GM19328 (cell line): ENCODE data around the gene NKTR.

ENCODE experiments used
- ATAC-seq: cut with Tn5 transposase; IDR thresholded peaks from one replicate; pipeline ENCODE4 v1.9.1; 2021; ENCODE audit warnings: mild to moderate bottlenecking, moderate library complexity; ENCODE audit not compliant: unreplicated experiment

The NKTR gene

GRCh38 chr3:42647821-42648459 lies 47.5 kb downstream of the NKTR start:
- ATAC-seq, result no peak

GRCh38 chr3:42649006-42649405 lies 48.5 kb downstream of the NKTR start:
- ATAC-seq, result no peak

DNA sequence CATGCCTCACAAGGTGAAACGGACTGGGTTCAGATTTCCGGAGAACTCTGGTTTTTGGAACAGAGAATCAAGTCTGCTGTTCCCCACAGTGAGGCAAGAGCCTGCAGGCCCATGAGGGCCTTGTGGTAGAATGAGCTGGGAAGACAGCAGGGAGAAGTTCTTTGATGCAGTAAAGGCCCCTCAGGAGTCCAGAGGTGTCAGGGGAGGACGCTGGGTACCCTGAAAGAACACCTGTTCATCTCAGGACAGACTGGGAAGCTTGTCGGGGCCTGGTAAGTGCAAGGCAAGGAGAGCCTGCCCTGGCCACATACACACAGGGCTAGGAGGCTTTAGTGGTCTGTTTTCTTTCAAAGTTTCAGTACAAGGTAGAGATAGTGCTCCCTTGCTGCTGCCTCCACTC lies 49.3 kb downstream of the NKTR start:
- no peak for ATAC-seq

GRCh38 chr3:42651248-42652091 lies 51.0 kb downstream of the NKTR start:
- no peak for ATAC-seq

DNA sequence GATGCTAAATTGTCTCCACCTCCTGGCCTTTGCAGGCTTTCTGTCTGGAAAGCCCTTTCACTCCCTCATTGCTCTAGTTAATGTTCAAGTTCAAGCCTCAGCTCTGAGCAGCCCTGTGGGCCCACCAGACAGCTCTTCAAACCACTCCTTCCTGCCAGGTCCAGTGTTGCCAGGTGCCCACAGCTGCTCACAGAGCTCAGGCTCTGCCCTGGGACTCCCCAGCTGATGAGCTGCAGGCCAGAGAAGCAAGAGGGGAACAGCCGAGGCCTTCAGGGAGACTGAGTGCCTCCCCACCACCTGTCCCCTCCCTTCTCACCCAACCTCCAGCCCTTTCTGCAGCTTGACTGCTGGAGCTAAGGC lies 51.7 kb downstream of the NKTR start:
- ATAC-seq, result no peak

- no peak for ATAC-seq
Observed at GRCh38 chr3:42652611-42653302, 52.3 kb downstream of the NKTR start.

- no peak for ATAC-seq
Observed at GRCh38 chr3:42653303-42653559, 52.7 kb downstream of the NKTR start.

DNA sequence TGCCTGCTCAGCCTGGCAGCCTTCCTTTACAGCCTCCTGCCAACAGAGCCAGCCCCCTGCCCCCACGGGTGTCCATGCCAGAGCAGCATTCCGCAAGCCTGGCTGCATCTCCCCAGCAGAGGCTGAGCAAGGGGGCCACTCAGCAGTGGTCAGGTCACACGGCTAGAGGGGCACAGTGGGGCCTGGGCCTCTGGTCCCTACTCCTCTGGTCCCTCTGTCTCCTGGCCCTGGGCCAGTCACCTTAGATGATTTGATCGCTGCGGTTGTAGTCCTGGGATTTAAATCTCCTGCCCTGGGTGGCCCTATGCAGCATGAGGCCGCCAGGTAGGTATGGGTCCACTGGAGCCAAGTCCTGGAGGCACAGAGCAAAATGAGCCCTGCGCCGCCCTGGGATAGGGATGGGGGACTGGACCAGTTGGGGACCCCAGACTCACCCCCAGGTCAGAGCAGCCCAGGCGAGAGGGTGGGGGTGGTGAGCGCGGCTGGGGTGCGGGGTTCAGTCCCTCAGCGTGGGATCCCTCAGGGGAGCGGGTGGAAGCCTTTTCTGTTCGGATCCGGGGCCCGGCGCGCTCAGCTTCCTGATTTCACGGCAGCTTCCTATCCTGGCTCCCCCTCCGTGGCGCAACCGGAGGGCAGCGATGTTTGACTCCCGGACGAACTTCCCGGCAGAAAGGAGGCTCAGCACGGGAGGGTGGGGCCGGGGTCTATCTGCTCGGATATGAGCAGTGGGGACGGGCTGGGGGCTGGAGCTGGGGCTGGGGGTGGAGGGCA lies 53.3 kb downstream of the NKTR start, which contains the start of gene ZBTB47:
ZBTB47 (plus strand) TSS at position 138 of the 771 bp plus-strand sequence. CDS start 4,659 bp downstream, outside the sequence.
- ATAC-seq, result no peak

- no peak for ATAC-seq
Observed at GRCh38 chr3:42654331-42655201, 54.1 kb downstream of the NKTR start.

GRCh38 chr3:42655331-42655888 lies 54.9 kb downstream of the NKTR start:
- ATAC-seq, result no peak

DNA sequence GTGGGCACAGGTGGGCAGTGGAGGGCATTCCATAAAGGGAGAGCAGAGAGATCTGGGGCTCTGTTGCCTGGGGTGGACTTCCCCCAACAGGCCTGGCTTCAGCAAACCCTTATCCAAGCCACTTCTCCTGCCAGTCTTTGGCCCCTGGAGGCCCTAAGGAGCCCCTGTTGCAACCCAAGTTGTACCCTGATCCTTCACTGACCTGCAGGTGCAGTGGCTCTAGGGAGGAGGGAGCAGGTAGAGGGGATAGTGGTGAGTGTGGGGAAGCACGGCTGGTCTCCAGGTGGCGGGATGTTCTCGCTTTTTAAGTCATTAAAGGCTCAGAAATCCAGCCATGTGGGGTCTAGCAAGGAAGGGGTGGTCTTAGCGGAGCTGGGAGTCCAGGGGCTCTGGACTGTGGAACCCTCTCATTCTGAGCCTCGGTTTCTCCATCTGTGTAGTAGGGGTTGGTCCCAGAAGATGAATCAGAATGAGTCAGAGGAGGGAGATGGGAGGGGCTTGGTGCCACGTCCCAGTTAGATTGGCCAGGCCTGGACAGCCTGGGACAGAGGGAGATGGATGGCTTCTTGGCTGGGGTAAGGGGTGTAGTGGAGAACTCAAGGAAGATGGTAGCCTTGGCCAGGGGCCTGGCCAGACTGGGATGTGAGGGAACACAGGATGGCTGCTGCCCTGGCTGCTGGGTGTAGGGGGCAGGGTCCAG lies 55.6 kb downstream of the NKTR start:
- ATAC-seq, result no peak

DNA sequence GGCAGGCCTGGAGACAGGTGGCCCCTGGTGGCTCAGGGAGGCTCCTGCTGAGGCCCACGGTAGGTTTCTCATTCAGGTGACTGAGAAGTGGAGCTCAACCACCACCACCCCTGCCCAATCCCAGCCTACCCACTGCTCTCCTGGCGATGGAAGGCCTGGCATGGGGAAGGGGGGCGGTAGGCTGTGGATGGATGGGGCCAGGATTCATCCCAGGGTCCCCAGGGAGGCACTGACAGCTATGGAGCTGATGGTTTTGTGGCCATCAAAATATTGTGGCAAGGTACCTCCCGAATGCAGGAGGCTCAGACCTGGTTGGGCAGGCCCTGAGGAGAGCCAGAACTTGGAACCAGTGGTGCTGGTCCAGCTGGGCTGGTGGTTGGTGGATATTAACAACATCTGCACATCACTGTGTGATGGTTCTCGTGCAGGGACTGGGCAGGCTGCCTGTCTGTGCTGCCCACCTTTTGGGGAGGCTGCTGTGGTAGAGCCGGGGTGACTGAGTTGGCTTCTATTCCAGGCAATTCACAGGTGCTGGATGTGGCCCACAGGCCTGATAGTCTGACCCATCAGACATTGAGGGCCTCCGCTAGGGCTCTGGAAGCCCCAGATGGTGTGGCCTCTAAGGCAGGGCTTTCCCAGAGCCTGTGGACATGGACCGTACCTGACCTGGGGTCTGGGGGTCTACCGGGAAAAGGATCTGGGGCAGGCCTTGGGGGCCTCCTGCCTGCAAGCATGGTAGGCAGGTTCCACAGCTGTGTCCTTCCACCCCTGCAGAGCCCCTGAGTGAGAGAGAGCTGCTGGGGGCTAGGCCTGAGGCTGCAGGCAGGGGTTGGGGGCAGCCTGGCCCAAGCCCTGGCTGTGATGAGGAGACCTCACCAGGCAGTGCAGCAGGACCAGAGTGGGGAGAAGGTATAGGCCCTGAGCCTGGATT lies 56.5 kb downstream of the NKTR start:
- ATAC-seq, result no peak

DNA sequence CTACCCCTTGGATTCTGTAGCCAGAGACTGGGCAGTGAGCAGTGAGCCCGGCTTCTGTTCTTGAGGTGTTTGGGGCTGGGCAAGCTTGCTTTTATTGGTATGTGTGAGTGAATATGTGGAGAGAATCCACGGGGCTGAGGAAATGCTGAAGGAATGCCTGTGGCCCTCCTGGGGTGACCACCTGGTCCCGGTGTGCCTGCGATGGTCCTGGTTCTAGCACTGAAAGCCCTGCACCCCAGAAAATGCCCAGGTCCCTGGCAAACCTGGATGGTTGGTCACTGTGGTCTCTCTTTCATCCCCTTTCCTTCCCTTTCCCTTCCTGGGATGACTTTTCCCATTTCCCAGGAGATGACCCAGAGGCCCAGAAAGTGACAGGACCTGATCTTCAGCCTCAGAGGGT lies 57.2 kb downstream of the NKTR start:
- ATAC-seq, result no peak

- ATAC-seq, result no peak
Observed at GRCh38 chr3:42658091-42658770, 57.7 kb downstream of the NKTR start.

DNA sequence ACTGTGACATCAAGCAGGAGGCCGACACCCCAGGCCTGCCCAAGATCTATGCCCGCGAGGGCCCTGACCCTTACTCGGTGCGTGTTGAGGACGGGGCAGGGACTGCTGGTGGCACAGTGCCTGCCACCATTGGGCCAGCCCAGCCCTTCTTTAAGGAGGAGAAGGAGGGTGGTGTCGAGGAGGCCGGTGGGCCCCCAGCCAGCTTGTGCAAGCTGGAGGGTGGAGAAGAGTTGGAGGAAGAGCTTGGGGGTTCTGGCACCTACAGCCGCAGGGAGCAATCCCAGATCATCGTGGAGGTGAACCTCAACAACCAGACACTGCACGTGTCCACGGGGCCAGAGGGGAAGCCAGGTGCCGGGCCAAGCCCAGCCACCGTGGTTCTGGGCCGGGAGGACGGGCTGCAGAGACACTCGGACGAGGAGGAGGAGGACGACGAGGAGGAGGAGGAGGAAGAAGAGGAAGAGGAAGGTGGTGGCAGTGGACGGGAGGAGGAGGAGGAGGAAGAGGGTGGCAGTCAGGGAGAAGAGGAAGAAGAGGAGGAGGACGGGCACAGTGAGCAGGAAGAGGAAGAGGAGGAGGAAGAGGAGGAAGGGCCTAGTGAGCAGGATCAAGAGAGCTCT lies 58.4 kb downstream of the NKTR start:
- ATAC-seq, result no peak

GRCh38 chr3:42659451-42660130 lies 59.1 kb downstream of the NKTR start:
- ATAC-seq, result no peak
